ENCODE measurements around the gene BNIP3.

BNIP3 gene

GRCh38 chr10:131979336-131979735 is 2.4 kb downstream of the BNIP3 start:
- no peak for DNase-seq (ENCODE audit: extremely low read depth in 1 of 2, low read depth in 1 of 2)

DNA sequence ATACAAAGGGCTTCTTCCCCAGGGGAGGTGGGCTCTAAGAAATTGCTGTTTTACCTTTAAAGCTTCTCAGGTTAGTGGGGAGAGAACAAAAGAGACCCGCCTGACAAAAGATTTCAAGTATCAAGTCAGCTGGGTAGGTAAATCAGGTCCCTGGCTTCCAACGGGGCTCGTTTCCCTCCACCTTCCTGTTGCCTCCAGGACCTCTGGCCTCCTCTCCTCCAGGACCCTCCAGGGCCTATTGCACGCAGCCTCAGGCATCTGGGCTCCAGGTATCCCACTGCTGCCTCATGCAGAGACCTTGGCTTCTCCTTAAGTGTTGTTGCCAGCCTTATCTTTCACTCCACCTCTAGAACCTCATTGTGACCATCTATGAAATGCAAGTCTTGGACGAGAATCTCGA is 2.9 kb downstream of the BNIP3 start:
- no peak for DNase-seq (ENCODE audit: extremely low read depth in 1 of 2, low read depth in 1 of 2)

DNA sequence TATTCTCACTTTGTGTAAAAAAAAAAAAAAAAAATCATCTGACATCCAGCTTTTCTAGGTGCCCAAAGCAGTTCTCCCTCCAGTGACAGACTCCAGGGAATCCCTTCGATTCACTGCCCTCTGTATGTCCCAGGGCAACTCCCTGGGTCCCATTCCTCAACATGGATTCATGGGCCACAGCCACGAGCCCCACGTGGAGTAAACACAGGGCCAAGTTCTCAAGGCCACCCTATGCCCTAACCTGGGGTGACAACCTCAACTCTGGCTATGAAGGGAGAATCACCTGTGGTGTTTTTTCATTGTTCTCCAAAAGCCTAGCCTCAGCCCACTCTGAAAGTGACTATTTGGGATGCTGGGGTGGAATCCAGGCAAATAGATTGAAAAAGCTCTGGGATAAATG is 3.4 kb downstream of the BNIP3 start:
- no peak for DNase-seq (ENCODE audit: extremely low read depth in 1 of 2, low read depth in 1 of 2)

GRCh38 chr10:131977323-131978096 is 4.2 kb downstream of the BNIP3 start:
- DNase-seq (ENCODE audit: extremely low read depth in 1 of 2, low read depth in 1 of 2): no peak

DNA sequence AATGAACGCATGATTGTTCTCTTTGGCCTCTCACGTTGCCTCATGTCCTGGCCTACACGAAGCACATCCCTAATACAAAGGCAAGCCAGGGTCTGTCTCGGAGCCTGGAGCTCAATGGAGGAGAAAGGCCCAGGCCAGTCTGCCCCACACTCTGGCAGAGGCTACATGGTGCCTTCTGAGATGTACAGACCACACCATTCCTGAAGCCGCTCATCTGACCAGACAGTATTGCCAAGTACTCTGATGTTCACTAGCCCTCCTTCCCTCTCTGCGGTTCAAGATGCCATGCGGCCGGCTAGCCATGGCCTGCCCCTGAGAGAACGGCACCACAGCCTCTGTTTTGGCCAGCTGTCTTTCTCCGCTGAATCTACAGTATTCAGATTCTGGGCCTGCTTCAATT is 5.9 kb downstream of the BNIP3 start:
- DNase-seq (ENCODE audit: extremely low read depth in 1 of 2, low read depth in 1 of 2): no peak

DNA sequence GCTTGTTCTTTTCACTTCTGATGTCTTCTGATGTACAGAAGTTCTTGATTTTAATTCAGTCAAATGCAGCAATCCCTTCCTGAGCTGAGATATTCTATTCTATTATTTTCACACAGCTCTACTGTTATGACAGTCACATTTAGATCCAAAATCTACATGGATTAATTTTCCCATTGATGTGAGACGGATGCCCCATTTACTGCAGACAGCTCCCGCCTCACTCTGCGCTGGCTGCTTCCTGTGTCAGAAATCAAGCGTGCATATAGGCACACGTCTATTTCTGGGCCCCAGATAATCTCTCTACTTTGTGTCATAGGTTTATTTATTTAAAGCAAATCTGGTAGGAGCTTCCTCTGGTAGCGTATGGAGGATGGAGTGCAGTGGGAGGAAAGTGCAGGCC is 6.7 kb downstream of the BNIP3 start:
- no peak for DNase-seq (ENCODE audit: extremely low read depth in 1 of 2, low read depth in 1 of 2)

DNA sequence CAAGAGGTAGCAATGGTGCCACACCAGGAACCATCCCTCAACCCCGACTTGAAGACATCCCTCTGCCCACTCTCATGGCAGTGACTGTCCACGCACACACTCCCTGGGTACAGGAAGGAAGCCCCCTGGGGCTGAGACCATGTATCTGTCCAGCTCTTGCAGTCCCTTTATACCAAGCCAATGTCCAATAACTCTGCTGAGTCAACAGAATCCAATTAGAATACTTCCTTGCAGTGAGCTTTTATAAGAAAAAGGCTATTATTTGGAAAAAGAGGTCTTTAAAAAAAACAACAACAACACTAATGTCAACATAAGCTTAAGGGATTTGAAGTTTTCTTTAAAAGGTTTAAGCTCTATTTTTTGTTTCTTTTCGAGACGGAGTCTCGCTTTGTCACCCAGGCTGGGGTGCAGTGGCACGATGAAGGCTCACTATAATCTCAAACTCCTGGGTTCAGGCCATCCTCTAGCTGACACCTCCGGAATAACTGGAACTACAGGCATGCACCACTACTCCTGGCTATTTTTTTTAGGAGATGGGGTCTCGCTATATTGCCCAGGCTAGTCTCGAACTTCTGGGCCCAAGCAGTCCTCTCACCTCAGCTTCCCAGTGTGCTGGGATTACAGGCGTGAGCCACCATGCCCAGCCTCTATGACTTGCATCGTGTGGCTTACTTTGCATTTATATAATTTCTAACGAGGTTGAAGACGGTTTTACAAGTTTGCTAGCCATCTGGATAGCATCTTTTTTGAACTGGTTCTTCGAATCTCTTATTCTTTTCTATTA is 7.5 kb downstream of the BNIP3 start:
- DNase-seq (ENCODE audit: extremely low read depth in 1 of 2, low read depth in 1 of 2): no peak

- DNase-seq (ENCODE audit: extremely low read depth in 1 of 2, low read depth in 1 of 2): no peak
These were observed 8.4 kb downstream of the BNIP3 start for GRCh38 chr10:131973160-131973951.

DNA sequence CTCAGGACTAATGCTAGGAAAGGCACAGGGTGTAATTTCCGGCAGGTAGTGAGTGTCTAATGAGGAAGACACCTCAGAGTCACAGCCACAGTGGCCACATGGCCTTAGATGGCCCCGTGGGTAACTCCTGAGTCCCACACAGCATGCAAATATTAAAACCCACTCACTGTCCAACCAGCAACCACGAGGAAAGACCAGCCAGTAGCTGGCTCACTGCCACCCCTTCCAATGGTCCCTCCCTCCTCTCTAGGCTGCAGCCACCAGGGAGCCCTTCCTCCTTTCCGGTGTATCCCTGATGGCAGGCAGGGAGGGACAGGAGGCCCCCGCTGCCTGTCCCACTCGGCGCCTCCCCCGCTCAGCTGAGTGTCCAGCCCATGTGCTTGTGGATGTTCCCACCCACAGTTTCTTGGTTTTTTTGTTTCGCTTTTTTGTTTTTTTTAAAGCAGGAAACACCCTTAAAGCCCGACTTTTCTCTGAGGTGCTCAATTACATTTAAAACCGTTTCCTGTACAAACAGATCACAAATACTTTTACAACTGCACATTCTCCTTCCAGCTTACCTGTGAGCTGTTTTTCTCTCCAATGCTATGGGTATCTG is 9.2 kb downstream of the BNIP3 start:
- DNase-seq (ENCODE audit: extremely low read depth in 1 of 2, low read depth in 1 of 2): no peak

GRCh38 chr10:131971591-131971990 is 10.1 kb downstream of the BNIP3 start:
- DNase-seq (ENCODE audit: extremely low read depth in 1 of 2, low read depth in 1 of 2): no peak

GRCh38 chr10:131970946-131971345 is 10.8 kb downstream of the BNIP3 start:
- no peak for DNase-seq (ENCODE audit: extremely low read depth in 1 of 2, low read depth in 1 of 2)

DNA sequence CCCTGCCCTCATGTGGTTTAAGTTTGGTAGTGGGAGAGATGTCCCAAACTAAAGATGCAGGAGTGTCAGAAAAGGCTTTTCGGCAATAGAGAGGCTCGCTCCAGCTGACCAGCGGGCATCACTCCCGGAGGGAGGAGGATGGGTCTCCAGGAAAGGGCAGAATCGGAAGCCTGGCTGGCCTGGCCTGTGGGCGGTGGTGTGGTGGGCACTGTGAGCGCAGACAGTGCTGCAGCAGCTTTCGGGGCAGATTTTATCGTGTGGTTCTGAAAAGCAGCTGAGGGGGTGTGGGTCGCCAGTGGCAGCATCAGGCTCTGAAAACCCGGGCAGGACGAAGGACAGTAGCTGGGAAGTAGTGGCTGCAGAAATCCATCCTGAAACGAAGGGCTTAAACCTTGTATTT is 12.8 kb downstream of the BNIP3 start:
- DNase-seq (ENCODE audit: extremely low read depth in 1 of 2, low read depth in 1 of 2): no peak

DNA sequence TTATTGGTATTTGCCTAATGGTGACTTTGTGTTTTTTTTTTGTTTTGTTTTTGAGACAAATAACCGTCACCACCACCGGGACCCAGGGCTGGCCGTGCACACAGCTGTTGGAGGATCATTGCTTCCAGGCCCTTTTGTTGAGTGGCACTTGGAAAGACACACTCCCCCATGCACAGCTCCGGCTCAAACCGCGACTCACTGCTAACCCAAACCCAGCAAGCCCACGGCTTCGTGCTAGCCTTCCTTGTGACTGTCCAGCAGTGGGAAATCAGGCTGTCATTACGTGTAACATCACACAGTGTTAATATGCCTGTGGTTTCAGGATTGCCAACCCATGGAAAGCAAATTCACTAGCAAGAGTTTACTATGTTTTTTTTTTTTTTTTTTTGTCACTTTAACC is 17.4 kb downstream of the BNIP3 start:
- DNase-seq (ENCODE audit: extremely low read depth in 1 of 2, low read depth in 1 of 2): no peak

- DNase-seq (ENCODE audit: extremely low read depth in 1 of 2, low read depth in 1 of 2): no peak
These were observed 17.9 kb downstream of the BNIP3 start for GRCh38 chr10:131963811-131964210.

GRCh38 chr10:131963350-131963749 is 18.4 kb downstream of the BNIP3 start:
- DNase-seq (ENCODE audit: extremely low read depth in 1 of 2, low read depth in 1 of 2): no peak

DNA sequence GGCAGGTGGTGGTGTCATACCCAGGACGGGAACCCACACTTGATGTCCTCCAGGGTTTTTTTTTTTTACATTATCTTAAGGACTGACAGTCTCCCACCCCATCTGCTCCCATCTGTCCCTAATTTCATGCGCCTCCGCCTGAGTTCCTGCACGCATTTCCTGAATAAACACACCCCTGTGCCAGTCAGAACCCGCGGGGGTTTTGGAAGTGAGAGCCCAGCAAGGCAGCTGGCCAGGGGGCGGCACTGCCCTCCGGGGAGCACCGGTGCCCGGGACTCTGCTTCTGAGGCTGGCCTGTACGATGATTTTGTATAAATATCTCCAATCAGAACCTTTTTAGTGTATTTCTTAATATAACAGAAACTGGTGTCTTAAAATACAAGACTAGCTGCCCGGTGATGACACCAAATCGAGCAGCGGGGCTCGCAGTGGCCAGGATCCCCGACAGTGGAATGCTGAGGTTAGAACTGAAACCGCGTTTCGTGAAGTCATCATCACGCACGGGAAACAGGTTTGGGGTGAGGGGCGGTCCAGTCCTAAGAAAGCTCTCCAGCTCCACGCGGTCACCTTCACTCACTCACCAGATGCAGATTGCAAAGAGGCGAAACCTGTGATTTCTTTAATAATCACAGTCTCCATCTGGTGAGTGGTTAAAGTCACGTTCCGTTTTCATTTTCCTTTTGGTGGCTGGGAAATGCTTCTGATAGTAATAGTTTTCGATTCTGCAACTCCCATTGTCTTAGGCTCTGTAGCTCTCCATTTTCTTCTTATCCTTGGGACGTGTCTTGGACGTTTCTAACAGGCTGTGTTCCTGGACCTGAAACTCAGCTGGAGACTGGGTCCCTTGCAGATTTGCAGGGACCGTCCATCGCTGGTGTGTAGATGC is 19.7 kb downstream of the BNIP3 start:
- no peak for DNase-seq (ENCODE audit: extremely low read depth in 1 of 2, low read depth in 1 of 2)

- no peak for DNase-seq (ENCODE audit: extremely low read depth in 1 of 2, low read depth in 1 of 2)
These were observed 20.5 kb downstream of the BNIP3 start for GRCh38 chr10:131961047-131961776.

GRCh38 chr10:131960631-131961046 is 21.1 kb downstream of the BNIP3 start:
- no peak for DNase-seq (ENCODE audit: extremely low read depth in 1 of 2, low read depth in 1 of 2)

DNA sequence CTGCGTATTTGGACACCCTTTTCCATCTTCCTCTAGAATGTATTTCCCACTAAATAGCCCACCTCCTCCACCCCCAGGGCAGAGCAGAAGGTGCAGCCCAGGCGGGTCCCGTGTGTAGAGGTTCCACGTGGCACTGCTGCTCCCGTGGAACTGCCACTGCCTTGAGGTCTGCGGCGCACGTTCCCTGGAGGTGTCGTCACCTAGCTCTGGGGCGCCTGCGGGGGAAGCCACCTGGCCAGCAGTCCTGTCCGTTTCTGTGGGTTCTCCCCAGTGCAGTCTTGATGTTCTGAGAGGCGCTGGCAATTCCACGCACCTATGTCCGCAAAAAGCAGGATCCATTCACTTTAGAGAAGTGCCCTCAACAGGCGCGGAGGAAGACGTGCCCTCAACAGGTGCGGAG is 21.9 kb downstream of the BNIP3 start:
- DNase-seq (ENCODE audit: extremely low read depth in 1 of 2, low read depth in 1 of 2): no peak
